Osteoblast (primary cell): Measurements from ENCODE around the gene LAMB4. TPM values are rescaled to one million over a fixed set of nuclear protein-coding genes. Genes with fewer than 3 reads are reported as not detected.

ENCODE experiments used
- DNase-seq: peaks from one replicate; pipeline ENCODE4 v3.0.0; 2011; ENCODE audit warnings: low spot score, mixed read lengths; ENCODE audit not compliant: insufficient read length; ENCODE audit errors: missing footprints
- H2AFZ ChIP-seq: 2 replicates; pipeline ENCODE4 v1.6.0; 2011; ENCODE audit warnings: mild to moderate bottlenecking, low read length
- H3K27ac ChIP-seq: 2 replicates; pipeline ENCODE4 v1.5.1; 2011; ENCODE audit warnings: mild to moderate bottlenecking, low read depth, low read length, moderate library complexity
- H3K27me3 ChIP-seq: 2 replicates; pipeline ENCODE4 v1.6.0; 2012; ENCODE audit warnings: mild to moderate bottlenecking, control low read depth, inconsistent platforms, low read length, moderate library complexity; ENCODE audit not compliant: insufficient read depth
- H3K36me3 ChIP-seq: 2 replicates; pipeline ENCODE4 v1.5.1; 2011; ENCODE audit warnings: mild to moderate bottlenecking, low read length, control low read depth, moderate library complexity; ENCODE audit not compliant: insufficient read depth
- H3K4me1 ChIP-seq: 2 replicates; pipeline ENCODE4 v1.5.1; 2011; ENCODE audit warnings: mild to moderate bottlenecking, low read length, control low read depth, moderate library complexity; ENCODE audit not compliant: insufficient read depth
- H3K4me2 ChIP-seq: 2 replicates; pipeline ENCODE4 v1.6.0; 2011; ENCODE audit warnings: mild to moderate bottlenecking, low read length; ENCODE audit not compliant: insufficient read depth
- H3K4me3 ChIP-seq: fragments of 200-600 bp; sonication (generic); 3 replicates; pipeline ENCODE4 v1.5.1; 2012; ENCODE audit warnings: mild to moderate bottlenecking, low read length, inconsistent platforms; ENCODE audit not compliant: insufficient read depth
- H3K79me2 ChIP-seq: 2 replicates; pipeline ENCODE4 v1.6.0; 2012; ENCODE audit warnings: mild to moderate bottlenecking, low read length, control low read depth, inconsistent platforms; ENCODE audit not compliant: insufficient read depth
- H3K9me3 ChIP-seq: 2 replicates; pipeline ENCODE4 v1.5.1; 2011; ENCODE audit warnings: low read depth, low read length, control low read depth
- H4K20me1 ChIP-seq: 2 replicates; pipeline ENCODE4 v1.6.0; 2012; ENCODE audit warnings: mild to moderate bottlenecking, low read length, control low read depth; ENCODE audit not compliant: insufficient read depth
- total RNA-seq: library from RNA; depleted of rRNA; stranded (reverse); fragments of >200 nt; gene quantifications from 2 replicates; pipeline ENCODE4 v1.2.3, GENCODE V29; 2012
- TF ChIP-seq, protein P1 (sequence below): IDR thresholded peaks from 2 replicates; pipeline ENCODE4 v1.5.1; 2011; ENCODE audit warnings: mild to moderate bottlenecking, low read depth, low read length, moderate library complexity; ENCODE audit errors: extremely low read depth

LAMB4 gene
- total RNA-seq, 1 donor: 0.36 TPM

DNA sequence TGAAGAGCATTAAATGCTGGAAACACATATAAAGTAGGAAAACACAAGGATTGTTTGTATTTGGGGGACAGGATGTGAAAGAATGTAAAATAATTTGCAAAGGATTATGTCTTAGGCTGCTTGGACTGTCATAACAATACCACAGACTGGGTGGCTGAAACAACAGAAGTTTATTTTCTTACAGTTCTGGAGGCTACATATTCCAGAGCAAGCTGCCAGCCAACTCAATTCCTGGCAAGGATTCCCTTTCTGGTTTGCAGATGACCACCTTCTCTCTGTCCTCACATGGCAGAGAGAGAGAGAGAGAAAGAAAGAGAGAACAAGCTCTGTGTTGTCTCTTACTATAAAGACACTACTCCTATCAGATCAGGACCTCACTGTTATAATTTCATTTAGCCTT is 8.8 kb upstream of the LAMB4 start:
- H3K27me3 ChIP-seq: peaks cover 7% of the 10 kb centered on the region
- H3K27ac ChIP-seq: no peak overlapping the region
- DNase-seq: no peak
- no peaks in the 10 kb centered on the region for H4K20me1 ChIP-seq
- no peak overlapping the region for H2AFZ ChIP-seq
- H3K4me2 ChIP-seq: no peak overlapping the region
- no peaks in the 10 kb centered on the region for H3K36me3 ChIP-seq
- H3K79me2 ChIP-seq: no peaks in the 10 kb centered on the region
- no peak overlapping the region for H3K4me3 ChIP-seq
- H3K4me1 ChIP-seq: no peaks in the 10 kb centered on the region
- TF ChIP-seq, protein P1, sequence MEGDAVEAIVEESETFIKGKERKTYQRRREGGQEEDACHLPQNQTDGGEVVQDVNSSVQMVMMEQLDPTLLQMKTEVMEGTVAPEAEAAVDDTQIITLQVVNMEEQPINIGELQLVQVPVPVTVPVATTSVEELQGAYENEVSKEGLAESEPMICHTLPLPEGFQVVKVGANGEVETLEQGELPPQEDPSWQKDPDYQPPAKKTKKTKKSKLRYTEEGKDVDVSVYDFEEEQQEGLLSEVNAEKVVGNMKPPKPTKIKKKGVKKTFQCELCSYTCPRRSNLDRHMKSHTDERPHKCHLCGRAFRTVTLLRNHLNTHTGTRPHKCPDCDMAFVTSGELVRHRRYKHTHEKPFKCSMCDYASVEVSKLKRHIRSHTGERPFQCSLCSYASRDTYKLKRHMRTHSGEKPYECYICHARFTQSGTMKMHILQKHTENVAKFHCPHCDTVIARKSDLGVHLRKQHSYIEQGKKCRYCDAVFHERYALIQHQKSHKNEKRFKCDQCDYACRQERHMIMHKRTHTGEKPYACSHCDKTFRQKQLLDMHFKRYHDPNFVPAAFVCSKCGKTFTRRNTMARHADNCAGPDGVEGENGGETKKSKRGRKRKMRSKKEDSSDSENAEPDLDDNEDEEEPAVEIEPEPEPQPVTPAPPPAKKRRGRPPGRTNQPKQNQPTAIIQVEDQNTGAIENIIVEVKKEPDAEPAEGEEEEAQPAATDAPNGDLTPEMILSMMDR: no peak
- H3K9me3 ChIP-seq: no peaks in the 10 kb centered on the region

DNA sequence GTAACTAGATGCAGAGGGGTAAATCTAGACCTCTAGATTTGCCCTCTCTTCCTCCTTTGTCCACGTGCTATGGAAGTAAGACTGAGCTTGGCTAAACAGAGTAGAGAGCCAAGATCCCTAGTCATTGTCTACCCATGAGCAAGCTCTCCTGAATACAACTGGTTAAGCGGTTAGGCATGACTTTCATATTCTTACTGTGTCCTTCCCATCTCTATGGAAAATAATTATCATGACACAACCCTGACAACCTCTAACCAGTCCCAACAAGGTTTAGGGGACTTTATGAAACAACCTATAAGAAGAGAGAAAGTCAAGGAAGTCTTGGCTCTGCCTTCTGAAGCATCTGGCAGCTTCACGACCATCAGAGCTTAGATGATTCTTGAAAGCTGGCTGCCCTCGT is 7.8 kb upstream of the LAMB4 start:
- no peak for DNase-seq
- H3K4me2 ChIP-seq: no peak overlapping the region
- H4K20me1 ChIP-seq: no peaks in the 10 kb centered on the region
- peaks cover 7% of the 10 kb centered on the region for H3K27me3 ChIP-seq
- H3K9me3 ChIP-seq: no peaks in the 10 kb centered on the region
- no peaks in the 10 kb centered on the region for H3K4me1 ChIP-seq
- no peak overlapping the region for H3K4me3 ChIP-seq
- H3K36me3 ChIP-seq: no peaks in the 10 kb centered on the region
- TF ChIP-seq, protein P1: no peak
- no peak overlapping the region for H3K27ac ChIP-seq
- no peak overlapping the region for H2AFZ ChIP-seq
- no peaks in the 10 kb centered on the region for H3K79me2 ChIP-seq

- H3K79me2 ChIP-seq: no peaks in the 10 kb centered on the region
- H3K4me1 ChIP-seq: no peaks in the 10 kb centered on the region
- H3K27ac ChIP-seq: no peak overlapping the region
- H3K9me3 ChIP-seq: no peaks in the 10 kb centered on the region
- TF ChIP-seq, protein P1: no peak
- DNase-seq: no peak
- H3K4me2 ChIP-seq: no peak overlapping the region
- H3K36me3 ChIP-seq: no peaks in the 10 kb centered on the region
- no peak overlapping the region for H3K4me3 ChIP-seq
- no peak overlapping the region for H2AFZ ChIP-seq
- H4K20me1 ChIP-seq: no peaks in the 10 kb centered on the region
- peaks cover 7% of the 10 kb centered on the region for H3K27me3 ChIP-seq
These were observed 6.9 kb upstream of the LAMB4 start for GRCh38 chr7:108137040-108137439.

DNA sequence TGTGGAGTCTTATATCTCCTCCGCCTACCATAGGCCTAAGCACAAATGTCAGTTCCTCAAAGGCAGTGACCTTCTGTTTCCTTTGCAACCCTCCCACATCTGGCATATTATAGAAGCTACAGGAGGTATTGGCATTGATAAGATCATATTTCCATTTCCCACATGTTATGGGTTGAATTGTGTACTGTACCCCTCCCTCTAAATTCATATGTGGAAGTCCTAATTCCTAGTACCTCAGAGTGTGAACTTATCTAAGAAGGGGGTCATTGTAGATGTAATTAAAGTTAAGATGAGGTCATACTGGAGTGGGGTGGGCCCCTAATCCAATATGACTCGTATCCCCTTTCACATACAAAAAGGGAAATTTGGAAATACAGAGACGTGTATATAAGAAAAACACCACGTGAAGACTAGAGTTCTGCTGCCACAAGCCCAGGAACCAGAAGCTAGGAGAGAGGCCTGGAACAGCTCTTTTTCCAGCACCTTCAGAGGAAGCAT is 6.1 kb upstream of the LAMB4 start:
- Histone ChIP-seq H3K4me1 (no peaks in the 10 kb centered on the region), H3K9me3 (no peaks in the 10 kb centered on the region), H3K36me3 (no peaks in the 10 kb centered on the region), H3K27ac (no peak overlapping the region), H3K4me2 (no peak overlapping the region), H4K20me1 (no peaks in the 10 kb centered on the region), H3K27me3 (peaks cover 7% of the 10 kb centered on the region), H3K79me2 (no peaks in the 10 kb centered on the region), H3K4me3 (no peak overlapping the region), H2AFZ (no peak overlapping the region)
- TF ChIP-seq, protein P1: no peak
- no peak for DNase-seq
